GM23338 (cell line): ENCODE measurements around the gene BCL2L13. TPM values are rescaled to one million over a fixed set of nuclear protein-coding genes. Genes with fewer than 3 reads are reported as not detected.
"Not testable (repeated sequence)": the region's sequence is repeated elsewhere in the genome, so short reads cannot be mapped to it uniquely, and the experiment has no call there.

Source experiments
- ATAC-seq: fragments of 200-7000 bp; cut with Tn5 transposase; 3 replicates; pipeline ENCODE4 v1.9.1; 2020
- DNase-seq: peaks from one replicate; pipeline ENCODE4 v3.0.0-alpha.2; 2015; ENCODE audit warnings: low spot score
- H2AFZ ChIP-seq: fragments of 200-600 bp; sonication (generic); 2 replicates; pipeline ENCODE4 v1.8.0; 2016; ENCODE audit warnings: antibody characterized with exemption, mild to moderate bottlenecking, moderate library complexity
- H3F3A ChIP-seq: fragments of 200-600 bp; sonication (generic); replicated peaks from 2 replicates; pipeline ENCODE4 v1.8.0; 2017; ENCODE audit warnings: antibody characterized with exemption, mixed run types, low read depth
- H3K27ac ChIP-seq: fragments of 200-600 bp; sonication (generic); 2 replicates; pipeline ENCODE4 v1.6.1; 2016; ENCODE audit warnings: low read depth
- H3K27me3 ChIP-seq: fragments of 200-600 bp; sonication (generic); 2 replicates; pipeline ENCODE4 v1.8.0; 2016; ENCODE audit warnings: mild to moderate bottlenecking, mixed run types, moderate library complexity; ENCODE audit not compliant: insufficient read depth
- H3K36me3 ChIP-seq: fragments of 200-600 bp; sonication (generic); 2 replicates; pipeline ENCODE4 v1.8.0; 2016; ENCODE audit warnings: mild to moderate bottlenecking; ENCODE audit not compliant: insufficient read depth
- H3K4me1 ChIP-seq: fragments of 200-600 bp; sonication (generic); 2 replicates; pipeline ENCODE4 v1.8.0; 2016; ENCODE audit warnings: mild to moderate bottlenecking, moderate library complexity; ENCODE audit not compliant: insufficient read depth
- H3K4me2 ChIP-seq: fragments of 200-600 bp; sonication (generic); 2 replicates; pipeline ENCODE4 v1.7.1; 2017; ENCODE audit warnings: mixed run types
- H3K4me3 ChIP-seq: fragments of 200-600 bp; sonication (generic); 2 replicates; pipeline ENCODE4 v1.6.1; 2016; ENCODE audit warnings: mixed run types
- H3K79me2 ChIP-seq: fragments of 200-600 bp; sonication (generic); replicated peaks from 2 replicates; pipeline ENCODE4 v1.8.0; 2017; ENCODE audit warnings: mild to moderate bottlenecking; ENCODE audit not compliant: insufficient read depth
- H3K9me2 ChIP-seq: fragments of 200-600 bp; sonication (generic); 2 replicates; pipeline ENCODE4 v1.8.0; 2017; ENCODE audit not compliant: insufficient read depth
- H4K20me1 ChIP-seq: fragments of 200-600 bp; sonication (generic); replicated peaks from 2 replicates; pipeline ENCODE4 v1.8.0; 2017; ENCODE audit warnings: mild to moderate bottlenecking; ENCODE audit not compliant: insufficient read depth
- H3K27ac Mint-ChIP-seq: 2 replicates; pipeline ENCODE4 v1.8.0; 2020; ENCODE audit warnings: inconsistent platforms, mild to moderate bottlenecking, moderate library complexity, mixed read lengths
- H3K27me3 Mint-ChIP-seq: 3 replicates; pipeline ENCODE4 v1.8.0; 2022; ENCODE audit warnings: low read depth, mild to moderate bottlenecking, moderate library complexity, mixed read lengths, inconsistent platforms; ENCODE audit not compliant: insufficient read depth, poor library complexity
- H3K36me3 Mint-ChIP-seq: 3 replicates; pipeline ENCODE4 v1.8.0; 2021; ENCODE audit warnings: low read depth, mild to moderate bottlenecking, inconsistent platforms, moderate library complexity, mixed read lengths
- H3K4me1 Mint-ChIP-seq: 3 replicates; pipeline ENCODE4 v1.8.0; 2020; ENCODE audit warnings: mild to moderate bottlenecking, inconsistent platforms, mixed read lengths
- H3K4me3 Mint-ChIP-seq: 3 replicates; pipeline ENCODE4 v1.8.0; 2021; ENCODE audit warnings: moderate library complexity, mild to moderate bottlenecking, inconsistent platforms, mixed read lengths
- H3K9me3 Mint-ChIP-seq: 3 replicates; pipeline ENCODE4 v1.8.0; 2020; ENCODE audit warnings: moderate library complexity, mild to moderate bottlenecking, inconsistent platforms, mixed read lengths
- CREB1 ChIP-seq: fragments of 250-450 bp; sonication (Bioruptor Pico); IDR thresholded peaks from 2 replicates; pipeline ENCODE4 v1.5.0; 2020; ENCODE audit warnings: low read depth, mild to moderate bottlenecking, moderate library complexity
- EZH2 ChIP-seq: fragments of 200-600 bp; sonication (generic); IDR thresholded peaks from one replicate; pipeline ENCODE4 v1.8.0; 2017; ENCODE audit warnings: antibody characterized with exemption, mild to moderate bottlenecking, low read depth; ENCODE audit not compliant: unreplicated experiment
- JUNB ChIP-seq: IDR thresholded peaks from one replicate; pipeline ENCODE4 v1.6.1; 2016; ENCODE audit warnings: antibody characterized with exemption; ENCODE audit not compliant: unreplicated experiment
- NANOG ChIP-seq: IDR thresholded peaks from 2 replicates; pipeline ENCODE4 v1.6.1; 2016; ENCODE audit warnings: antibody characterized with exemption, borderline replicate concordance
- POLR2AphosphoS5 ChIP-seq: IDR thresholded peaks from 2 replicates; pipeline ENCODE4 v1.6.1; 2016; ENCODE audit warnings: antibody characterized with exemption, low read depth
- REST ChIP-seq: IDR thresholded peaks from one replicate; pipeline ENCODE4 v1.6.1; 2018; ENCODE audit warnings: antibody characterized with exemption; ENCODE audit not compliant: unreplicated experiment
- ZNF331 ChIP-seq: fragments of 250-450 bp; sonication (Bioruptor Pico); IDR thresholded peaks from 2 replicates; pipeline ENCODE4 v1.5.0; 2020; ENCODE audit warnings: low read depth, mild to moderate bottlenecking, moderate library complexity
- polyA plus RNA-seq: library from polyadenylated mRNA; unstranded; fragments of >200 nt; fragmentation: Nextera tagmentation; extraction: Ambion mirVana; gene quantifications from 2 replicates; pipeline ENCODE4 v1.2.1, GENCODE V29; 2016
- total RNA-seq: library from RNA; depleted of rRNA; stranded (reverse); fragments of >200 nt; shearing (Covaris generic); gene quantifications from 2 replicates; pipeline ENCODE4 v1.2.3, GENCODE V29; 2014
- TF ChIP-seq, protein P1 (sequence below), 2 experiments: fragments of 200-600 bp in 1 of 2; sonication (generic) in 1 of 2; conservative IDR thresholded peaks; 2 replicates each; pipeline versions ENCODE4 v1.5.1 to v1.6.1; 2016 to 2017; ENCODE audit warnings: antibody characterized with exemption in 2 of 2, low read depth in 2 of 2, mild to moderate bottlenecking in 2 of 2, moderate library complexity in 1 of 2
- TF ChIP-seq, protein P2 (sequence below): IDR thresholded peaks from 2 replicates; pipeline ENCODE4 v1.6.1; 2016; ENCODE audit warnings: antibody characterized with exemption

BCL2L13 gene
- total and polyA plus RNA-seq, 2 experiments from 2014 or later = 22.4 to 32.3 TPM

DNA sequence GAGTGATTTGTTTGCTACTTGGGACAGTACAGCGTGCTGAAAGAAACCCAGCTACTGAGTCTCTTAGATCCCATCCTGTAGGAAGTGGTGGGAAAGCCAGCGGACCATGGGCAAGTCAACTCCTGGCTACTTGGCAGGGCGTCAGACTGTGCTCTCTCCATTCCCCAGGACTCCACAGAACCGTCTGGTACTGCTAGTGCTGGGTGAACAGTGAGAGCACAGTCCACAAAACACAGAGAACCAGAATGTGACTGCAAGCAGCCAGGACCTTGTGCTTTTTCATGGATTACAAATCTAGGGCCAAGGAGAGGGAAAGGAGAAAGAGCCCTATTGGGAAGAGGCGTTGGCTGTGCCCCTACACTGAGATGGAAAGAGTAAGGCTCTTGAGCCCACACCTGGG lies 125.5 kb downstream of the BCL2L13 start (continued):
- TF ChIP-seq JUNB (no peak), REST (no peak), ZNF331 (no peak), CREB1 (CRISPR knock-in tag) (no peak), NANOG (no peak), EZH2 (no peak), POLR2AphosphoS5 (no peak)
- TF ChIP-seq, protein P1, sequence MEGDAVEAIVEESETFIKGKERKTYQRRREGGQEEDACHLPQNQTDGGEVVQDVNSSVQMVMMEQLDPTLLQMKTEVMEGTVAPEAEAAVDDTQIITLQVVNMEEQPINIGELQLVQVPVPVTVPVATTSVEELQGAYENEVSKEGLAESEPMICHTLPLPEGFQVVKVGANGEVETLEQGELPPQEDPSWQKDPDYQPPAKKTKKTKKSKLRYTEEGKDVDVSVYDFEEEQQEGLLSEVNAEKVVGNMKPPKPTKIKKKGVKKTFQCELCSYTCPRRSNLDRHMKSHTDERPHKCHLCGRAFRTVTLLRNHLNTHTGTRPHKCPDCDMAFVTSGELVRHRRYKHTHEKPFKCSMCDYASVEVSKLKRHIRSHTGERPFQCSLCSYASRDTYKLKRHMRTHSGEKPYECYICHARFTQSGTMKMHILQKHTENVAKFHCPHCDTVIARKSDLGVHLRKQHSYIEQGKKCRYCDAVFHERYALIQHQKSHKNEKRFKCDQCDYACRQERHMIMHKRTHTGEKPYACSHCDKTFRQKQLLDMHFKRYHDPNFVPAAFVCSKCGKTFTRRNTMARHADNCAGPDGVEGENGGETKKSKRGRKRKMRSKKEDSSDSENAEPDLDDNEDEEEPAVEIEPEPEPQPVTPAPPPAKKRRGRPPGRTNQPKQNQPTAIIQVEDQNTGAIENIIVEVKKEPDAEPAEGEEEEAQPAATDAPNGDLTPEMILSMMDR (conservative IDR thresholded peaks at IDR 0.05; ENCODE audit: low read depth in 2 of 2) = no peak
- TF ChIP-seq, protein P2, sequence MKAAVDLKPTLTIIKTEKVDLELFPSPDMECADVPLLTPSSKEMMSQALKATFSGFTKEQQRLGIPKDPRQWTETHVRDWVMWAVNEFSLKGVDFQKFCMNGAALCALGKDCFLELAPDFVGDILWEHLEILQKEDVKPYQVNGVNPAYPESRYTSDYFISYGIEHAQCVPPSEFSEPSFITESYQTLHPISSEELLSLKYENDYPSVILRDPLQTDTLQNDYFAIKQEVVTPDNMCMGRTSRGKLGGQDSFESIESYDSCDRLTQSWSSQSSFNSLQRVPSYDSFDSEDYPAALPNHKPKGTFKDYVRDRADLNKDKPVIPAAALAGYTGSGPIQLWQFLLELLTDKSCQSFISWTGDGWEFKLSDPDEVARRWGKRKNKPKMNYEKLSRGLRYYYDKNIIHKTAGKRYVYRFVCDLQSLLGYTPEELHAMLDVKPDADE = no peak

GRCh38 chr22:17764852-17765251 lies 126.3 kb downstream of the BCL2L13 start:
- not testable (repeated sequence) for H3K4me2 ChIP-seq, H3F3A ChIP-seq, H3K9me3 Mint-ChIP-seq, H2AFZ ChIP-seq, H3K4me1 ChIP-seq, H4K20me1 ChIP-seq, H3K27ac Mint-ChIP-seq, H3K36me3 Mint-ChIP-seq, H3K27me3 ChIP-seq, ATAC-seq, H3K36me3 ChIP-seq, H3K4me3 Mint-ChIP-seq, H3K27ac ChIP-seq, H3K4me3 ChIP-seq, H3K9me2 ChIP-seq, DNase-seq, H3K27me3 Mint-ChIP-seq
- H3K4me1 Mint-ChIP-seq = peaks cover 12% of the 10 kb centered on the region; the same call in 2 of the 3 replicates
- peaks cover 85% of the 10 kb centered on the region for H3K79me2 ChIP-seq
